Cerebellar cortex (tissue), 1 donor: ENCODE measurements around the gene ME2.
A peak's percentile ranks its signal among the peaks of the same experiment; 100 is the strongest.
"Not testable (repeated sequence)": the region's sequence is repeated elsewhere in the genome, so short reads cannot be mapped to it uniquely, and the experiment has no call there.

Experiments
- DNase-seq: peaks from one replicate; pipeline ENCODE4 v3.0.0-alpha.2; 2015; ENCODE audit warnings: low spot score

ME2 gene

GRCh38 chr18:50878345-50879301, at the start of gene ME2:
Gene ME2, plus strand, starts transcription at chr18:50879118. Its CDS starts 16,703 bp downstream, at chr18:50895821.
- peak; percentile 91 for DNase-seq

DNA sequence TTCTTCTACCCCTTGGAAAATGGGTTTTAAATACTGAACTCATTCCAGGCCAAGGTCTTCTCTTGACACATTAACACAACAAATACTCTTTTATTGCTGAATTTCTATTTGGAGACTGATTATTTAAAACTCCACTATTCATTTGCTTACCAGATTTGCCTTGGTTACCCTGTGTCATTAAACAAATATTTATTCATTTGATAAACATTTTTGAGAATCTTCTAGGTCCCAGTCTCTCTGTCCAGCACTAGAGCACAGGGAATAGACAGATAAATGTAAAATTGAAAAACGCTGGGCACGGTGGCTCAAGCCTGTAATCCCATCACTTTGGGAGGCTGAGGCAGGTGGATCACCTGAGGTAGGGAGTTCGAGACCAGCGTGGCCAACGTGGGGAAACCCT, 49.3 kb upstream of the ME2 start:
- no peak for DNase-seq

DNA sequence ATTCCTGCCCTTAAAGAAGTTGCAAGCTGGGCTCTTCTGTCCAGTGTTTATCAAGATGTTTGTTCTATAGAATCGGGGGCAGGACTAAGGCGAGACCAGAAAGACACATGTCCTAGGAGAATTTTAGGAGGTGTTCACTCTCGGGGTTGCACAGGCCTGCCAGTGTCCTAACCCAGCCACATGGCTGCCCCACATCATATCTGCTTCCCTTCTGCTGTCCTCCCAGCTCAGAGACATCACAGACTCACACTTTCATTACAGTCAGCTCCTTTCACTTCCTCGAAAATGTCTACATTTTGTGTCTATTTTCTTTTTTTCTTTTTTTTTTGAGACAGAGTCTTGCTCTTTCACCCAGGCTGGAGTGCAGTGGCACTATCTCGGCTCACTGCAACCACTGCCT, 48.4 kb upstream of the ME2 start:
- DNase-seq, result no peak

DNA sequence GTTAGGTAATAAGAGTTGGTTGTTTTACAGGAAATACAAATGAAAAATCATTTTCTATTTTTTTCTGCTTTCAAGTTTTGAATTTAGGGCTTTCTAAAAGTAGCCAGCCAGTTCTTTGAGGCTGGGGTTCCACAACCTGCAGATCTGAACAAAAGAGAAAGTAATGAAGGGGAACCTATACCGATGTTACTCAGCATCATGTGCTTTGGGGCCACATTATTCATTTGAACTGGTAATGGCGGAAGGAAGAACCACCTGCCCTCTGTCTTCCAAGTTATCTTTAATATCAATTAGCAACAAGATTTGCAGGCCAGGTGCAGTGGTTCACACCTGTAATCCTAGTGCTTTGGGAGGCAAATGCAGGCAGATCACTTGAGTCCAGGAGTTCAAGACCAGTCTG, 46.2 kb upstream of the ME2 start:
- DNase-seq, result no peak

- peak; percentile 53 for DNase-seq
Measured at GRCh38 chr18:50833496-50833895, 45.4 kb upstream of the ME2 start.

- DNase-seq, result no peak
Measured at GRCh38 chr18:50836521-50836957, 42.4 kb upstream of the ME2 start.

- no peak for DNase-seq
Measured at GRCh38 chr18:50839341-50839740, 39.6 kb upstream of the ME2 start.

GRCh38 chr18:50839996-50840395, 38.9 kb upstream of the ME2 start:
- no peak for DNase-seq

DNA sequence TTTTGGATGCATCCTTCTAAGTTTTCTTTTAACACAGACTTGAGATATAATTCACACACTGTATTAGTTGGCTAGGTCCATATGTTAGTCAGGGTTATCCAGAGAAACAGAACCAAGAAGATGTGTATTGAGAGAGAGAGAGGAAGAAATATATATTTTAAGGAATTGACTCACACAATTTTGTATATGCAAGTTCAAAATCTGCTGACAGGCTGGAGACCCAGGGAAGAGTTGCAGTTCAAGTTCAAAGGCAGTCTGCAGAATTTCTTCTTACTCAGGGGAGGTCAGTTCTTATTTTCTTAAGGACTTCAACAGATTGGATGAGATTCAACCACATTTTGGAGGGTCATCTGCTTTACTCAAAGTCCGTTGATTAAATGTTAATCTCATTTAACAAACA, 36.1 kb upstream of the ME2 start:
- no peak for DNase-seq

DNA sequence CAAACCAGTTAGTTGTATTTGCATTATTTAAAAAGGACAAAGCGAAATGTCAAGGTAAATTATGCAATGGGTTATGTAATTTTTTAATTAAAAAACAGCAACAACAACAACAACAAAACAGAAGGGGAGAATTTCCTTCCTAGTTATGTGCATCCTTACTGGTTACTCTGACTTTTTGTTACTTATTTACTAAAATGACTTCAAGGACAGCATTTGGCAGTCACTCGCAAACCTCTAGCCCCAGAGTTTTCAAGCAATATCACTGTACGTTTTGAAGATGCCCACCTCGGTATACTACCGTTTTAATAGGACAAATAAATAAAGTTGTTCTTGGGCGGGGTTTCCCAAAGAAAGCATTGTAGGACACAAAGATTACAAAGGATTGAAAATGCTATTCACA, 34.4 kb upstream of the ME2 start:
- no peak for DNase-seq

GRCh38 chr18:50844960-50845359, 34.0 kb upstream of the ME2 start:
- DNase-seq, result no peak

DNA sequence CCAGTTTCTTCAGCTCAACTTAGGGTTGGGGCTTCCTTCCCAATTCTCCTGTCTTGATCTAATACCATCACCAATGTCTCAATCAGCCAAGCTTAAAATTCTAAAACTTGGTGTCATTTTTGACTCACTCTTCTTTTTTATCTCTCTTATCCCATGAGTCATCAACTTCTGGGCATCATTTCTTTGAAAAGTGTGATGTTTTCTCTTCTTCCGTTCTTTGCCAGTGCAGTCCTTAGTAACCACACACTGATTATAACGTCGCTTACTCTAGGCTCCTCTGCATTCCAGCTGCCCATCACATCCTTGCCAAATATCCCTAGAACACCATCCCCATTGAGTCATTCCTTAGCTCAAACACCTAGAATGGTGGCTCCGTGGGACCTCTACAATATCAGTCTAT, 31.7 kb upstream of the ME2 start:
- no peak for DNase-seq

- DNase-seq, result no peak
Measured at GRCh38 chr18:50848061-50848551, 30.8 kb upstream of the ME2 start.

DNA sequence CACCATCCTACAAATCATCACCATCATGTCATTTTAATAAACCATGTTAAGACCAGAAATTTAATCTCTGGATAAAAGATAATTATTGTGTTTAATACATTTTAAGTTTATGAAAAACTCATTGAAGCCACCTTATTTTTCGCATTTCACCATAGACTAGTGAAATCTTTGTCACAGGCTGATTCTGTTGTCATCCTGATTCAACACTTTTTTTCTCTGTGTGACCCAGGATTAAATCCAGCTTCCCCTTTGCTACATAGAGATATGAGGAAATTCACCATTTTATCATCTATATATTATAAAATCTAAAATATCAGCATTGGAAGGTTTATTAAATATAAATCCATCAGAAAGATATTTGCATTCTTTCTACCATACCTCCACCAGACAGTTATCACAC, 29.9 kb upstream of the ME2 start:
- no peak for DNase-seq

DNA sequence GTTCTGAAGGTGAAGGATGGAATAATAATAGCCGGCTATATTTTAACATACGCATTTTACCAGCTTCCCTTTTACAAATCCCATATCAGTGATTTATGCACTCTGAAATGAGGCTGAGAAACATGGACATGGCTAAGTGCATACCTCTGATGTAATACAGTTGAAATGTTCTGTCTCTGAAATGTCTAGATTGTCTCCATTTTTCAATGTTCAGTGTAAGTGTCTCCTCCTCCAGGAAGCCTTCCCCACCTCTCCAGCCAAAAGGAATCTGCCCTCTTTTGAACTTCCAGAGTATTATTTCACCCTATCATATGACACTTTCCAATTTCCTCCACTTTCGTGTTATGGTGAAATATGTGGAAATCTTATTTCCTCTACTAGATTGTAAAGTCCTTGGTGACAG, 29.5 kb upstream of the ME2 start:
- no peak for DNase-seq

- no peak for DNase-seq
Measured at GRCh38 chr18:50850307-50851065, 28.4 kb upstream of the ME2 start.

GRCh38 chr18:50853863-50854271, 25.1 kb upstream of the ME2 start:
- DNase-seq, result no peak

DNA sequence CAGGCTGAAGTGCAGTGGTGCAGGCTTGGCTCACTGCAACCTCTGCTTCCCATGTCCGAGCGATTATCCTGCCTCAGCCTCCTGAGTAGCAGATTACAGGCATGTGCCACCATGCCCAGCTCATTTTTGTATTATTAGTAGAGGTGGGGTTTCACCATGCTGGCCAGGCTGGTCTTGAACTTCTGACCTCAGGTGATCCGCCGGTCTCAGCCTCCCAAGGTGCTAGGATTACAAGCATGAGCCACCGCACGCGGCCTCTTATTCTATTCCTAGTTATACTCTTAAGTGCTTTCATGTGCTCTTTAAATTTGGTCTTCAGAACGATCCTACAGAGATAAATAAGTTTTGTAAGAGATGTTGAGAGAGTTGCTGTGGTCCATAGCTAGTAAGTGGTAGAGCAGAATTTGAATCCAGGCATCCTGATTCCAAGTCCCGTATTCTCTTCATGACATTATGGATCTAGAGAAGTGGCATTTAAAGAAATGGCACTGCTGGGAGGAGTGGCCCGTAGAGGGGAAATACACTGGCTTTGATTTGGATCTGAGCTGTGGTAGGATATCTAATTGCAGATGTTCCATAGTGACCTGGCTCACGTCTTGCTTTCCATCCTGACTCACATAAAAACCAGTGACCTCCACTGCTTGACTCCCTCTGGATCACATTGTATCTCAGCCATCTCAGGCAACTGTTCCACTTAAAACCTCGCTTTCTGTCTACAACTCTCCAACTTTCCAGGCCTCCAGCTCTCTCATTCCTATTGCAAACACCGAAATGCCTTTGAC, 22.8 kb upstream of the ME2 start:
- DNase-seq, result no peak

DNA sequence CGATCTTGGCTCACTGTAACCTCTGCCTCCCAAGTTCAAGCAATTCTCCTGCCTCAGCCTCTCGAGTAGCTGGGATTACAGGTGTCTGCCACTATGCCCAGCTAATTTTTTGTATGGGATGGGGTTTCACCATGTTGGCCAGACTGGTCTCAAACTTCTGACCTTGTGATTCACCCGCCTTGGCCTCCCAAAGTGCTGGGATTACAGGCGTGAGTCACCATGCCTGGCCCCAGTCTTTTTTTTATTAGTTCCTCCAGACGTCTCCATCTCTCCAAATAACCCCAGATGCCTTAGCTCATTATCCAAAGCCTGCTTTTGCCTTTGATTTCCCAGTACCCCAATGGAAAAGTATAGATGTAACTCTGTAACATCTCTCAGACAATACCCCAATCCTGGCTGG, 21.8 kb upstream of the ME2 start:
- not testable (repeated sequence) for DNase-seq

- no peak for DNase-seq
Measured at GRCh38 chr18:50857694-50858093, 21.2 kb upstream of the ME2 start.

DNA sequence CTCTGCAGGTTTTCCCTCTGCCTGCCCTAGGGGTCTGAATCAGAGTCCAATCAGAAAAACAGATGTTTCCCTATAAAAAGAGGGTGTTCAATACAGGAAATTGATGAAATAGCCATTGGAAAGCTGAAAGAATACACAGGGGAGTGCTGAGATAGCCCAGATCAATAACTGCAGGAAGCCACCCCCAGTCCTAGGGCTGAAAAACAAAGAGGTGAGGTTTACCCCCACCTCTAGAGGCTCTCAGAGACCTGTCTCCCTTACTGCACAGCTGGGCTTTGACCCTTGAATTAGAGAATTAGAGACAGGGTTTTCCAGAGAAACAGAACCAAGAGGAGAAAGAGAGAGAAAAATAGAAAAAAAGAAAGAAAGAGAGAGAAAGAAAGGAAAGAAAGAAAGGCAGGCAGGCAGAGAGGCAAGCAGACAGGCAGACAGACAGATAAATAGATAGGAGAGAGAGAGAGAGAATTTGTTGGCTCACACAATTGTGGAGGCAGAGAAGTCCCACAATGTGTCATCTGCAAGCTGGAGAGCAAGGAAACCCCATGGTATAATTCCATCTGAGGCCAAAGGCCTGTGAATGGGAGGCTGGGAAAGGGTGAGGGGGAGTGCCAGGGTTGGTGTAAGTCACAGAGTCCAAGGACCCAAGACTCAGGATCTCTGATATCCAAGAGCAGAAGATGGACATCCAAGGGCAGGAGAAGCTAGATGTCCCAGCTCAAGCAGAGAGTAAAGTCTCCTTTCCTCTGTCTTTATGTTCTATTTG, 18.9 kb upstream of the ME2 start:
- DNase-seq, result no peak
